GM19099 (cell line): ENCODE measurements around the gene BRD3OS.

Source experiments
- POLR2A ChIP-seq: IDR thresholded peaks from 3 replicates; pipeline ENCODE4 v1.6.1; 2011; ENCODE audit warnings: low read depth; ENCODE audit not compliant: insufficient read length; ENCODE audit errors: extremely low read depth

The BRD3OS gene

DNA sequence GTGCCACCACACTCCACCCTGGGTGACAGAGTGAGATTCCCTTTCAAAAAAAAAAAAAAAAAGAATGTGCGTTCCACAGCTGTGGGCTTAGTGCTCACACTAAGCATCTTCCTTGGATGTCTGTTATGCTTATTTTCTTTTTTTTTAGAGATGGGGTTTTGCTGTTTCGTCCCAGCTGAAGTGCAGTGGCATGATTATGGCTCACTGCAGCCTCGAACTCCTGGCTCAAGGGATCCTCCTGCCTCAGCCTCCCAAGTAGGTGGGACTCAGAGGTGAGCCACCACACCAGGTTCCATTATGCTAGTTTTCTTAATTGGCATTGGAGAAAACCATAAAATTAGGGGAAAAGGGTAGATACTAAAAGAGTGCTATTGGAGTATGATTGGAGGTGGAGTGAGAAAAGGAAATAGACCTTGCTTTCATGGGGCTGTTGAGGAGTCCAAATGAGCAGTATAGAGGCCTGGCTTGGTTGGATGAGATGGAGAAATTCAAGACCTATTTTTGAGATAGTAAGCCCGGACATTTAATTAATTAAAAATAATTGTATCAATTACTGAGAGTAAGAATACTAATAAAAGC, 978 bp upstream of the BRD3OS start:
- TF ChIP-seq POLR2A: no peak

DNA sequence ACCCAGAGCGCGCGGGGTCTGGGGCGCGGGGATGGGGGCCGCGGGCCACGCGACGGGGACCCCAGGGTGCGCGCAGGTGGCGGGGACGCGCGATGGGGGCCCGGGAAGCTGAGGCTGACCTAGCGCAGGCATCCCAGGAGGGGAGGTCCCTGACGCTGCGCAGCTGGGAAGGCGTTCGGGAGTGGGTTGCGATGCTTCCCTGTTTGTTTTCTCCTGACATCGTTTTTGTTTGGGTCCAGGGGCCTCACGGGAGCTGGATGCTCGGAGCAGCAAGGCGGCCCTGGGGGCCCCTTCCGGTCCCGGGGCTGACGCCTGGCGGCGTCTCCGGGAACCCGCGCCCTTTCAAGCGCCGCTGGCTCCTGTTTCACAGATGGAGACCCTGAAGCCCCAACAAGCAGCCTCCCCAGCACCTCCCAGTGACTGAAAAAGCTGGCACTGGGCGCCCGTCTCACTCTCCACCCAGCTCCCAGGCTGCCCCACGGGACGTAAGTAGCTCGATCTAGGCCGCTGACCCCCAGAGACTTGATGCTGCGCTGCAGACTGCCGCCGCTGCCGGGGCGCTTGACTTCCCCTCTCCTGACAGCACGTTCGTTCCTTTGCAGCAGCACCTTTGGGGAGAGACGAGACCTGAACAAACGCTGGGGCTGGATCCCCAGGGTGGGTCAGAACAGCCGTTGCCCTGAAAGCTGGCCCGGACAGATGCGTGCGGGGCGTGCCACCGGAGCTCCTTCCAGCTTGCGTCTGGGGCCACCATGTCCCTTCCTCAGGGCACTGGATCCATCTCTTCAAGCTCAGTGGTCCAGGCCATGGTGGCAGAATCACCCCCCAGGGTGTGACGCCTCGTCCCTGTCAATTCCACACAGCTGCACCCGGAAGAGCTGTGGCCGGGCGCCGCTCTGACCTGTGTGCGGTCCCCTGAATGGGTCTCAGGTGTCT, 593 bp downstream of the BRD3OS start:
- TF ChIP-seq POLR2A: no peak

DNA sequence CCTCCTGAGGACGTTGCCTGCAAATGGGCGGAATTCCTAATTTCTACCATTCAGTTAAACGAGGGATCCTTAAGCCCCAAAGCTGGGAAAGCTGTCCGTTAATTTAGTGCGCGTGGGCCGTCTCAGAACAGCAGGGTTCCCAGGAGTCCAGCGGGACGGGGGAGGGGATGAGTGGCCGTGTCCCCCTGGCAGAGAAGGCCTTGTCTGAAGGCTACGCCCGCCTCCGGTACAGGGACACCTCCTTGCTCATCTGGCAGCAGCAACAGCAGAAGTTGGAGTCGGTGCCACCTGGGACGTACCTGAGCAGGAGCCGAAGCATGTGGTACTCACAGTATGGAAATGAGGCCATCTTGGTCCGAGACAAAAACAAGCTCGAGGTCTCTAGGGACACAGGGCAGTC, 1.3 kb downstream of the BRD3OS start:
- no peak for TF ChIP-seq POLR2A

DNA sequence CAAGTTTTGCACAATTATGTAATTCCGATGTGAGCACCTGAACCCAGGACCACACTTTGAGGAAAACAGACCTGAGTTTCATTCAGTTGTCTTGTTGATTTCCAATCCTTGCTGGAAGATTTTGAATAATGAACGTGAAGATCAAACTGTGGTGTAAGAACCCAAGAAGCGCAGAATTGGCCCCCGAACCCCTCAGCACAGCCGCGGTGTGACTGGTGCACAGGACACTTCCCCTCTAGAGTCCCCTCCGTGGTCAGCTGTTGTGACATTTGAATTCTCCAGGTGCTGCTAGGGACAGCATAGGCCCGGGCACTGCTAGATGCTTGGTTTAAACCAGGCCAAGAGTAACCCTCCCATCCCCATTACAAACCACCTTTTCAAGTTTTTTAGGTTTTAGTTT, 1.7 kb downstream of the BRD3OS start:
- TF ChIP-seq POLR2A: no peak

DNA sequence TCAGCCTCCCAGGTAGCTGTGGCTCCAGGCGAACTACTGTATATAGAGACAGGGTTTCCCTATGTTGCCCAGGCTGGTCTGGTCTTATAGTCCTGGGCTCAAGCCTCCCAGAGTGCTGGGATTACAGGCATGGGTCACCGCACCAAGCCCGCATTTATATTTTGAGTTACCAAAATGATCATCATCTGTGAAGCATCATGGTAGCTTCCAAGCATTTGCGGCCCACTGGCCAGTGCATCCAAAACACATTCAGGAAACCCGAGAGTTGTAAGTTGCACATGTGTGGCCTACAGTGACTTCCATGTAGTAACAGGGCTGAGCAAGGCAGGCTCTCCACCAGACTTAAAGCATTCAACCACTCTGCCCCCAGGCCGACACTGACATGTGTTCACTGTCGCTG, 2.3 kb downstream of the BRD3OS start:
- no peak for TF ChIP-seq POLR2A

DNA sequence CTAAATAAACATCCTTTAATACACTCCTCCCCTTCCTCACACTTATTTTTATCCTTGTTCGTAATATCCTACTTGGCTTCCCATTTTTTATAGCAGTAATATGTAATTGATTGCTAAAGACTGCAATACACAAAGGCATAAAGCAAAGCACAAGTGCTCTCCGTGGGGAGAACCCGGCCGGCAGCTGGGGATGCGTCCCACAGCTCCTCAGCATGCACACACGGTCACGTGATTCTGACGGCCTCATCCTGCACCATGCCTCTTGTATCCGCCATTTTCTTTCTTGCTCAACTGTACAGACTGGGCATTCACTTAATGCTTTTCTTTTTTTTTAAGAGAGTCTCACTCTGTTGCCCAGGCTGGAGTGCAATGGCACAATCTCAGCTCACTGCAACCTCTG, 2.8 kb downstream of the BRD3OS start:
- no peak for TF ChIP-seq POLR2A

DNA sequence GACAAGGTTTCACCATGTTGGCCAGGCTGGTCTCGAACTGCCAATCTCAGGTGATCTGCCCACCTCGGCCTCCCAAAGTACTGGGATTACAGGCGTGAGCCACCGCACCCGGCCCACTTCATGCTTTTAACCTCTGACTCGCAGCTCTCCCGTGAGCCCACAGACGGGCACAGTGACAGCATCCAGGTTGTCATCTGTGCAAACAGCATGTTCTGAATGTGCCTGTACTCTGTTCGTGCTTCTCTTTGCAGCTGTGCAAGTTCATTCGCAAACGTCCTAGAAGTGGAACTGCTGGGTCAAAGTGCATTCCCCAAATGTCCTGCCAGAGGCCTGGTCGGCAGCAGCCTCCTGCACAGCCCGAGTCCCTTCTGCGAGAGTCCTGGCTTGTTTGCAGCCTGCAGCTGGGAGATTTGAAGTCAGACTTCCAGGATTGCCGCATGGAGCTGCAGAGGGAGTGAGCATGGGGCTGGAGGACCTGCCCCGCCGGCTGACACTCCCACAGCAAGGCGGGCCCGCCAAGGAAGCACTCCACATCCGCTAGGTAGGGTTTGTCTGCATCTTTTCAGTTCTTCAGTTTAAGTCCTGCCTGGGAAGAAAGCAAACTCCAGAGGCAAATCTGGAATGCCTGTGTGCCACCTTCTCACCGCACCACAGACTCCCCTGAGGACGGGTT, 3.4 kb downstream of the BRD3OS start:
- no peak for TF ChIP-seq POLR2A

DNA sequence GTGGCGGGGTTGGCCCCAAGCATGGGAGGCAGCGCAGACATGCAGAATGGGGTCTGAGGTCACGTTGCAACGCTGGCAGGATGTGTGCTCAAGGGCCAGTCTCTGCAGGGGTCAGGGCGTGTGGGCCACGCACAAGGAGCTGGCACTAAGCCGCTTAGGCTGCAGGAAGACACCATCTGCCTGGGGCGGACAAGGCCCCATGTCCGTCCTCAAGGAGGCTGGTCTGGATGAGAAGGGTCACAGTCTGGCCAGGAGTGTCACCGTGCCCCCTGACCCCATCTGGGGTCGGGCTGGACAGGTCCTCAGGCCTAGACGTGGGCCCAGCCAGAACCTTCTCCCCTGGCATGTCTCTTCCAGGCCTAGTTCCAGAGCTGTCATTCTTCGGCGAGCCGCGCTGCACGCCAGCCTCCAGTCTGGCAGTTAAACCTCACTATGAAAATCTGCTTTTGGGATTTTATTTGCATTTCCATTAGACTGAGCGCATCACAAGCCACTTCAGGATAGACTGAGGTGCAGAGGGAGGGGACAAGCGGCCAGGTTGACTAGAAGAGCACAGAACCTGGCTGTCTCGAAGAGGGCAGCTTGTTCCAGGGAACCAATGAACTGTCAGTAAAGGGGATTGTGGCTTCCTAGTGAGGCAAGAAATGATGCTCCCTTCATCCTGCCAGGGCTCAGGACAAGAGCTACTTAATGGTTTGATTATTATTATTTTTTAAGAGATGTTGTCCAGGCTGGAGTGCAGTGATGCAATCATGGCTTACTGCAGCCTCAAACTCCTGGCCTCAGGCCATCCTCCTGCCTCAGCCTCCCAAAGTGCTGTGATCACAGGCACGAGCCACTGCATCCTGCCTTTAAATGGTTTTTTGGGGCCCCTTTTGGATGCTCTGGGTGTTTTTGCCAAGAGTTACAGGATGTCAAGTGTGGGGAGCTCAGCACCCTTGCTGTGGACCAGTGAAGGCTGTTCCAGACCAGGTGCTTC, 4.3 kb downstream of the BRD3OS start:
- TF ChIP-seq POLR2A: no peak

DNA sequence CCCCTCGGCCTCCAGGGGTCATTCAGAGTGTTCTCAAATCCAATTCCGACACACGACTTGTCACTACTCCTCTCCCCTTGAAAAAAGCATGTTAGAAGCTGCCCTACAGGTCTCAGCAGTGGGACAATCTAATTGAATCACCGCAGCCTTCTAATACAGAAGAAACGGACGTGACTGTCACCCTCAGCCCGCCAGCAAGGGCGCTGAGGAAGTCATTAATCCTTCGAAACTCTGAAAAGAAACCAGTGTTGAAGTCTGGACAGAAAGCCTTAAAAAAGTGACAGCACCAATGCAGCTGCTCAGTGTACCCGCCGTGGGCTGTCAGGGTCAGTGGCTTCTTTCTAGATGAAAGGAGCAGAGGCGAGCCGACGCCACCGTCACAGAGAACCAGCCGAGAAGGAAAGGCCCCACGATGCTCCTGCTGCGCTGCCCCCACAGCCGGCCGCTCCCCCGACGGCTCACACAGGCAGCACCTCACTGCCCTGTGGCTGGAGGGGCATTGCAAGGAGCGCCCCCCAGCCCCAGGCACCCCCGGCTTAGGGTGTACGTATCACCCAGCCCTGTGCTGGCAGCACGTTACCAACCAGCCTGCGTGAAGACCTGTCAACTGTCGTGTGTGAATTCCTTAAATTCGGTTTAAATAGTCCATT, 5.7 kb downstream of the BRD3OS start:
- no peak for TF ChIP-seq POLR2A

DNA sequence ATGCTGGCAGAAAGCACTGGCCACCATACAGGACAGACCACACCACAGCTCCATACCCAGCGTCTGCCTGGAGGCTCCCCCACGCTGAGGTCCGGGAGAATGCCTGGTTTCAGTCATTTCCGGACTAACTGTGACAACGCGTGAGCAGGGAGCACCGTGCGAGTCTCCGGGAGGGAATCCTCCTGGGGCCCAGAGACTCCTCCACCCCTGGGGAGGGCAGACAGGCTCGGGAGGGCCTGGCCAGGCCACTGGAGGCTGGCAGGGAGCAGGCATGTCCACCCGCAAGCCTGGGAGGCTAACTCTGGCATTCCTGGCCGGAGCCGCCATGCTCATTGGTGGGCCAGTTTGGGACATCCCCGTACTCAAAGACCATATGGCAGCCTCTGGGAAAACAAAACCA, 6.5 kb downstream of the BRD3OS start:
- TF ChIP-seq POLR2A: no peak

DNA sequence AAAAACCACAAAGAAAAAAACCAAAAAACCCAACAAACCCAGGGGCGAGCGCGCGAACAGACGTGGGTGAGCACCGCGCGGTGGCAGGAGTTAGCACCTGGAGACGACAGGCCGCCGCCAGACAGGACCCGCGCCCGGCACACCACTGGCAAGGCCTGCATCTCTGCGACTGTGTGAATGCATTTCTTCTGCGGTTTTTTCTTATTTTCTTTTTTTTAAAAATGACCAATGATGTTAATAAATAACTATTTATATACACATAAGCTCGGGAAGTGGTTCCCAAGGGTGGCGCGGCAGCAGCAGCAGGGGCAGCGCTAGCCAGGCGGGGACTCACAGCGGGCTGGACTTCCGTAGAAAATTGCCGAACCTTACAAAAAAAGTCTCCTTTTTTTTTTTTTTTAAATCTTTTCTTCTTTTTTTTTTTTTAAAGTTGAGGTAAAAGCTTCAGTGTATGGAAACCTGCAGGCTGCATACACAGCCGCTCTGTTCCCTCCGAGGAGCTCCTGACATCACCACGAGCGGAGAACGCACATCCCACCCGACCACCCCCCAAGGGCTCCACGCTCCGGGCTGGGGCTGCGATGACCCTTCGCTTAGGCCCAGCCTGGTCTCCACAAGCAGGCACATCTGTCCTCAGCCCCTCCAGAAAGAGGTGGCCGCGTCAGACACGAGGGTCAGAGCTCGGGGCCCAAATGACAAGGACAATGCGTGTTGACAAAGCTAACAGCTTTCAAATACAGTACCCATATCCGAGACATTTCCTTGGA, 7.4 kb downstream of the BRD3OS start:
- TF ChIP-seq POLR2A: no peak

DNA sequence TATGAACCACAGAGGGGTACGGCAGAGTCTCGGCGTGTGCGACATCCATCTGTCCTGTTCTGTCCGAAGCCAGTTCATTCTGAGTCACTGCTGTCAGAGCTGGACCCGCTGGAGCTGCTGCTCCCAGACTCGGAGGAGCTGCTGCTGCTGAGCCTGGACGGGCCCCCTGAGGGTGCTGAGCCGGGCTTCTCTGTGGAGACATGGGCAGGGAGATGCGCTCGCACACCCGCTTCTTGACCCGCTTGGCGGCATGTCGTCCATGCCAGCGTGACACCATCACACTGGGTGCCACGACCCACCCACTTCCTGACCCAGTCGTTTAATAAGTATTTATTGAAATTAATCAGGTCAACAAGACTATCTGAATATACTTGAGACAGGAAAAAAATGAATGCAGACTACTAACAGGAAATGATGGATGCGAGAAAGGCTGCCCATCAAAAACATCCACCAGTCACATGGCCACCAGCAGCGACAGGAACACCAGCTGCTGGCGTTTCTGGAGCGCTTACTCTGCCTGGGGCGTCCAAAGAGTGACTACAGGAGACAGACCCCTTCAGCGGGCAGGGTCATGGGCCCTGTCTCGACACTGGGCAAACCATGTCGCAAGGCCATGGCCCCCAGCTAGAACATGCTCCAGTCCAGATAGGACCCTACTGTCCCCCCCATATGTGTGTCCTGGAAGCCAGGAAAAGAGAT, 8.4 kb downstream of the BRD3OS start:
- no peak for TF ChIP-seq POLR2A
